ENCODE data around the gene IL1B. TPM values are rescaled to one million over a fixed set of nuclear protein-coding genes. Genes with fewer than 3 reads are reported as not detected.

IL1B gene
- total and polyA plus RNA-seq, 2 experiments from 2014 or later = 0.86 to 2.2 TPM

GRCh38 chr2:112803691-112804521, 32.7 kb downstream of the IL1B start:
- TF ChIP-seq EZH2 (IDR thresholded peaks at IDR 0.05; ENCODE audit: insufficient read depth, poor library complexity, severe bottlenecking) (no peak), EZH2phosphoT487 (IDR thresholded peaks at IDR 0.05; ENCODE audit: insufficient read depth, low read depth) (no peak)
- H3F3A ChIP-seq (ENCODE audit: insufficient read depth) = peaks cover 4% of the 10 kb centered on the region; the same call in 1 of the 2 replicates
- no peak overlapping the region for H3K27ac ChIP-seq
- no peak overlapping the region for H3K4me3 ChIP-seq
- H3K9me2 ChIP-seq (ENCODE audit: insufficient read depth) = no peaks in the 10 kb centered on the region
- H3K79me2 ChIP-seq (ENCODE audit: insufficient read depth) = no peaks in the 10 kb centered on the region
- no peaks in the 10 kb centered on the region; the same call in 1 of the 2 replicates for H3K4me1 ChIP-seq (ENCODE audit: insufficient read depth)
- no peak overlapping the region for H2AFZ ChIP-seq
- H3K9me3 ChIP-seq (ENCODE audit: low read depth) = no peaks in the 10 kb centered on the region
- H4K20me1 ChIP-seq (ENCODE audit: insufficient read depth) = no peaks in the 10 kb centered on the region
- no peak overlapping the region for H3K9ac ChIP-seq
- in situ Hi-C loops (cut with MboI) = no loop called here
- no peaks in the 10 kb centered on the region for H3K27me3 ChIP-seq (replicated peaks; ENCODE audit: insufficient read depth)
- H3K36me3 ChIP-seq (ENCODE audit: low read depth) = no peaks in the 10 kb centered on the region
- DNase-seq = peak; percentile 73
- no peak overlapping the region for H3K4me2 ChIP-seq (ENCODE audit: unreplicated experiment)
- WGBS, 2 experiments (ENCODE audit: low coverage in 1 of 2, low lambda C conversion rate in 2 of 2, missing lambda C conversion rate in 2 of 2) = 71% methylated on average over 5 of the region's 5 CpGs

- Histone ChIP-seq H3K4me3 (no peak overlapping the region), H4K20me1 (ENCODE audit: insufficient read depth) (no peaks in the 10 kb centered on the region), H3K4me1 (ENCODE audit: insufficient read depth) (no peaks in the 10 kb centered on the region; the same call in 1 of the 2 replicates), H3K9ac (no peak overlapping the region), H3K27ac (no peak overlapping the region), H3K27me3 (replicated peaks; ENCODE audit: insufficient read depth) (no peaks in the 10 kb centered on the region), H3K9me3 (ENCODE audit: low read depth) (no peaks in the 10 kb centered on the region), H2AFZ (no peak overlapping the region), H3K4me2 (ENCODE audit: unreplicated experiment) (no peak overlapping the region), H3K9me2 (ENCODE audit: insufficient read depth) (no peaks in the 10 kb centered on the region), H3K36me3 (ENCODE audit: low read depth) (no peaks in the 10 kb centered on the region), H3F3A (ENCODE audit: insufficient read depth) (peaks cover 4% of the 10 kb centered on the region; the same call in 1 of the 2 replicates), H3K79me2 (ENCODE audit: insufficient read depth) (no peaks in the 10 kb centered on the region)
- WGBS, 2 experiments (ENCODE audit: low coverage in 1 of 2, low lambda C conversion rate in 2 of 2, missing lambda C conversion rate in 2 of 2) = 53 to 56% methylated on average over 4 of the region's 4 CpGs
- TF ChIP-seq EZH2 (IDR thresholded peaks at IDR 0.05; ENCODE audit: insufficient read depth, poor library complexity, severe bottlenecking) (no peak), EZH2phosphoT487 (IDR thresholded peaks at IDR 0.05; ENCODE audit: insufficient read depth, low read depth) (no peak)
- DNase-seq = no peak
- in situ Hi-C loops (cut with MboI) = no loop called here
These were observed 35.5 kb downstream of the IL1B start for GRCh38 chr2:112800881-112801583.

- Histone ChIP-seq H3K9ac (no peak overlapping the region), H3K79me2 (ENCODE audit: insufficient read depth) (no peaks in the 10 kb centered on the region), H3K36me3 (ENCODE audit: low read depth) (no peaks in the 10 kb centered on the region), H3K4me3 (no peak overlapping the region), H3K4me1 (ENCODE audit: insufficient read depth) (peaks cover 6% of the 10 kb centered on the region), H3F3A (ENCODE audit: insufficient read depth) (peaks cover 6% of the 10 kb centered on the region; the same call in 1 of the 2 replicates), H4K20me1 (ENCODE audit: insufficient read depth) (no peaks in the 10 kb centered on the region), H2AFZ (no peak overlapping the region), H3K9me2 (ENCODE audit: insufficient read depth) (no peaks in the 10 kb centered on the region; the same call in 1 of the 2 replicates), H3K4me2 (ENCODE audit: unreplicated experiment) (no peak overlapping the region), H3K27ac (no peak overlapping the region), H3K9me3 (ENCODE audit: low read depth) (no peaks in the 10 kb centered on the region), H3K27me3 (replicated peaks; ENCODE audit: insufficient read depth) (no peaks in the 10 kb centered on the region)
- in situ Hi-C loops (cut with MboI) = no loop called here
- no peak for TF ChIP-seq EZH2phosphoT487 (IDR thresholded peaks at IDR 0.05; ENCODE audit: insufficient read depth, low read depth)
- no peak for TF ChIP-seq EZH2 (IDR thresholded peaks at IDR 0.05; ENCODE audit: insufficient read depth, poor library complexity, severe bottlenecking)
- WGBS, 2 experiments (ENCODE audit: low coverage in 1 of 2, low lambda C conversion rate in 2 of 2, missing lambda C conversion rate in 2 of 2) = 77 to 78% methylated on average over 8 of the region's 8 CpGs
- no peak for DNase-seq
These were observed 37.3 kb downstream of the IL1B start for GRCh38 chr2:112798979-112799975.

- H3K9ac ChIP-seq = no peak overlapping the region
- H3K79me2 ChIP-seq (ENCODE audit: insufficient read depth) = no peaks in the 10 kb centered on the region
- H3K9me2 ChIP-seq (ENCODE audit: insufficient read depth) = no peaks in the 10 kb centered on the region; the same call in 1 of the 2 replicates
- H3K9me3 ChIP-seq (ENCODE audit: low read depth) = no peaks in the 10 kb centered on the region
- no peak overlapping the region for H3K4me2 ChIP-seq (ENCODE audit: unreplicated experiment)
- H3K27me3 ChIP-seq (replicated peaks; ENCODE audit: insufficient read depth) = no peaks in the 10 kb centered on the region
- H2AFZ ChIP-seq = no peak overlapping the region
- no peaks in the 10 kb centered on the region for H3K36me3 ChIP-seq (ENCODE audit: low read depth)
- peaks cover 17% of the 10 kb centered on the region for H3K4me1 ChIP-seq (ENCODE audit: insufficient read depth)
- H4K20me1 ChIP-seq (ENCODE audit: insufficient read depth) = no peaks in the 10 kb centered on the region
- no peak for DNase-seq
- TF ChIP-seq EZH2phosphoT487 (IDR thresholded peaks at IDR 0.05; ENCODE audit: insufficient read depth, low read depth) (no peak), EZH2 (IDR thresholded peaks at IDR 0.05; ENCODE audit: insufficient read depth, poor library complexity, severe bottlenecking) (no peak)
- no peak overlapping the region for H3K27ac ChIP-seq
- in situ Hi-C loops (cut with MboI) = no loop called here
- H3K4me3 ChIP-seq = no peak overlapping the region
- peaks cover 21% of the 10 kb centered on the region for H3F3A ChIP-seq (ENCODE audit: insufficient read depth)
- 0% methylated on average over 1 of the region's 1 CpG for WGBS, 2 experiments (ENCODE audit: low coverage in 1 of 2, low lambda C conversion rate in 2 of 2, missing lambda C conversion rate in 2 of 2)
These were observed 40.1 kb downstream of the IL1B start for GRCh38 chr2:112796486-112796885.

All from GM23248 (cell line).